Thoracic aorta (tissue), 2 donors: ENCODE results near the gene ANXA5. TPM values are rescaled to one million over a fixed set of nuclear protein-coding genes. Genes with fewer than 3 reads are reported as not detected.
"Not testable (repeated sequence)": the region's sequence is repeated elsewhere in the genome, so short reads cannot be mapped to it uniquely, and the experiment has no call there.

Experiments used
- ATAC-seq: fragments of 150-250 bp; one replicate; pipeline ENCODE4 v1.8.0; 2017; ENCODE audit warnings: low read depth; ENCODE audit not compliant: insufficient number of reproducible peaks, low FRiP score
- DNase-seq: peaks from one replicate; pipeline ENCODE4 v3.0.0-alpha.2; 2020; ENCODE audit warnings: low spot score
- H3K27ac ChIP-seq, 2 donors: fragments of 200-600 bp; sonication (generic); 1 replicate in 1 of 2; 2 replicates in 1 of 2; pipeline ENCODE4 v1.5.1; 2016; ENCODE audit warnings: mild to moderate bottlenecking in 2 of 2, moderate library complexity in 2 of 2
- H3K27me3 ChIP-seq: fragments of 200-600 bp; sonication (generic); replicated peaks from 2 replicates; pipeline ENCODE4 v1.6.0; 2016; ENCODE audit warnings: mild to moderate bottlenecking; ENCODE audit not compliant: insufficient read depth
- H3K36me3 ChIP-seq: fragments of 200-600 bp; sonication (generic); one replicate; pipeline ENCODE4 v1.5.1; 2016
- H3K4me1 ChIP-seq, 2 donors: fragments of 200-600 bp; sonication (generic); 1 replicate in 1 of 2; 2 replicates in 1 of 2; pipeline versions ENCODE4 v1.5.1 to v1.6.0; 2016; ENCODE audit warnings: low read depth in 2 of 2, mild to moderate bottlenecking in 1 of 2; ENCODE audit not compliant: control insufficient read depth in 1 of 2
- H3K4me3 ChIP-seq: fragments of 200-600 bp; sonication (generic); 2 replicates; pipeline ENCODE4 v1.5.1; 2016; ENCODE audit warnings: mild to moderate bottlenecking
- H3K9me3 ChIP-seq: fragments of 200-600 bp; sonication (generic); 2 replicates; pipeline ENCODE4 v1.5.1; 2016
- CTCF ChIP-seq: fragments of 200-600 bp; sonication (generic); IDR thresholded peaks from one replicate; pipeline ENCODE4 v1.5.1; 2019; ENCODE audit warnings: antibody characterized with exemption
- total RNA-seq, 2 donors: library from RNA; depleted of rRNA; stranded (reverse); fragments of >200 nt; gene quantifications; one replicate each; pipeline versions ENCODE4 v1.1.0 to v1.2.3, GENCODE V29; 2016

Gene ANXA5
- total RNA-seq, 2 donors from 2014 or later: 401 to 458 TPM

- no peaks in the 10 kb centered on the region for H3K27me3 ChIP-seq
- no peaks in the 10 kb centered on the region for H3K36me3 ChIP-seq
- no peak overlapping the region for H3K27ac ChIP-seq
- no peak for DNase-seq
- no peak for ATAC-seq
- no peaks in the 10 kb centered on the region for H3K9me3 ChIP-seq
- TF ChIP-seq CTCF: no peak
- H3K4me3 ChIP-seq: no peak overlapping the region
- no peaks in the 10 kb centered on the region for H3K4me1 ChIP-seq
Observed at GRCh38 chr4:121738780-121739535, 42.2 kb upstream of the ANXA5 start.

- Histone ChIP-seq H3K4me3 (no peak overlapping the region), H3K36me3 (no peaks in the 10 kb centered on the region), H3K4me1 (no peaks in the 10 kb centered on the region), H3K27ac (no peak overlapping the region), H3K9me3 (no peaks in the 10 kb centered on the region), H3K27me3 (no peaks in the 10 kb centered on the region)
- no peak for ATAC-seq
- no peak for TF ChIP-seq CTCF
- no peak for DNase-seq
Observed at GRCh38 chr4:121737846-121738554, 41.2 kb upstream of the ANXA5 start.

GRCh38 chr4:121736735-121737351 lies 40.1 kb upstream of the ANXA5 start:
- Histone ChIP-seq H3K27ac (no peak overlapping the region), H3K9me3 (no peaks in the 10 kb centered on the region), H3K4me1 (no peaks in the 10 kb centered on the region), H3K4me3 (no peak overlapping the region), H3K36me3 (no peaks in the 10 kb centered on the region), H3K27me3 (no peaks in the 10 kb centered on the region)
- peak; percentile 66 for TF ChIP-seq CTCF
- DNase-seq: no peak
- peak; percentile 36 for ATAC-seq

GRCh38 chr4:121734571-121734970 lies 37.8 kb upstream of the ANXA5 start:
- Histone ChIP-seq H3K4me1 (no peaks in the 10 kb centered on the region), H3K4me3 (no peak overlapping the region), H3K36me3 (no peaks in the 10 kb centered on the region), H3K9me3 (no peaks in the 10 kb centered on the region), H3K27me3 (no peaks in the 10 kb centered on the region), H3K27ac (no peak overlapping the region)
- DNase-seq (no peak), ATAC-seq (no peak)
- no peak for TF ChIP-seq CTCF

GRCh38 chr4:121733942-121734341 lies 37.2 kb upstream of the ANXA5 start:
- no peaks in the 10 kb centered on the region for H3K4me1 ChIP-seq
- no peak overlapping the region for H3K27ac ChIP-seq
- ATAC-seq (no peak), DNase-seq (no peak)
- no peaks in the 10 kb centered on the region for H3K27me3 ChIP-seq
- no peaks in the 10 kb centered on the region for H3K9me3 ChIP-seq
- no peak for TF ChIP-seq CTCF
- no peaks in the 10 kb centered on the region for H3K36me3 ChIP-seq
- no peak overlapping the region for H3K4me3 ChIP-seq

- H3K27me3 ChIP-seq, H3K27ac ChIP-seq, H3K4me1 ChIP-seq, DNase-seq, H3K9me3 ChIP-seq, H3K36me3 ChIP-seq, ATAC-seq, H3K4me3 ChIP-seq: not testable (repeated sequence)
Observed at GRCh38 chr4:121729753-121730152, 33.0 kb upstream of the ANXA5 start.
